ENCODE data around the gene BSND. TPM values are rescaled to one million over a fixed set of nuclear protein-coding genes. Genes with fewer than 3 reads are reported as not detected.

Gene BSND
- total RNA-seq, 1 experiment from 2014 or later: 0.42 TPM

DNA sequence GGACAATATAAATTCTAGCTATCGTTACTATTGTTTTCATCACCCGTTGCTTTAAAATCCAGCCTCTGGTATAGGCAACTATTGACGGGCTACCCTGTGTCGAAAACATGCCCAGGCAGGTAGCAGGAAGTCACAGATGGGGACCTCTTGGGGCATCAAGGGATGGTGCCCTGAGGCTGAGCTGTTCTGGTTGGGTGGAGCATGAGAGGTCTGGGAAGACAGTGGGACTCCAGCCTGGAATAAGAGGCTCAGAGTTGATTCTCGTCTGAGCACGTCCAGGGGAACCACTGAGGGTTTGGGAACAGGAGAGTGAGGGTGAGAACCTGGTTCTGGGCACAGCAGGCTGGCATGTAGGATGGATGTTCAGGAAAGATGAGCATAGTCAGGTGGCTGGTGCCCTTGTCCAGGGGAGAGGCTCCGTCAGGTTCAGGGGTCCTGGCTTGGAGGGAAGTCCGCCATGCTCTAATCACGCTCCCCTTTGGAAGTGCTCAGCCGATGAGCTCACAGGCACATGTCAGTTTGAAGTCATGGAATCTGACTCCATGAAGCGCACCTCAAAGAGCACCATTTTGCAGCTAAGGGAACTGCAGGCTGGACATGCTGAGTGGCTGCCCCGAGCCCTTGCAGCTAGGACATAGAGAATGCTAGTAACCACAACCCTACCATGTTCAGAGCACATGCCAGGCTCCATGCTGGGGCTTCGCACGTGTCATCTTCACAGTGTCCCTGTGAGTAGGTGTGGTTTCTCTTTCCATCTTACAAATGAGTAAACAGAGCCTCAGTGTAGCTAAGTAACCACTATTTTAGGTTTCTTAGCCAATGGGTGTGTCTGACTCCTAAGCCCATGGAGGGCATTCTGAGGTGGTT, 61.6 kb downstream of the BSND start:
- ChIA-PET CTCF (interaction anchor here (1.1 to 2.5 kb wide), 3 partner anchors 38 to 115 kb away, joined by 3 to 6 read pairs (median 4); no protein-coding TSS in a partner anchor), POLR2A (no interaction called here)
- ATAC-seq: no peak
- no peaks in the 10 kb centered on the region for H3K4me1 Mint-ChIP-seq
- TF ChIP-seq TEAD1 (CRISPR knock-in tag; IDR thresholded peaks at IDR 0.05) (no peak), MYBL2 (CRISPR knock-in tag; IDR thresholded peaks at IDR 0.05) (no peak), MXD4 (CRISPR knock-in tag; IDR thresholded peaks at IDR 0.05; ENCODE audit: borderline replicate concordance) (no peak), ZBTB21 (CRISPR knock-in tag; IDR thresholded peaks at IDR 0.05; ENCODE audit: borderline replicate concordance) (no peak), PRRX2 (CRISPR knock-in tag; IDR thresholded peaks at IDR 0.05) (no peak), ZNF263 (CRISPR knock-in tag; IDR thresholded peaks at IDR 0.05; ENCODE audit: low read depth) (no peak), TEAD4 (CRISPR knock-in tag; IDR thresholded peaks at IDR 0.05) (no peak), NR3C1 (CRISPR knock-in tag; conservative IDR thresholded peaks at IDR 0.05; ENCODE audit: low read depth) (no peak)
- TF ChIP-seq, protein P1, sequence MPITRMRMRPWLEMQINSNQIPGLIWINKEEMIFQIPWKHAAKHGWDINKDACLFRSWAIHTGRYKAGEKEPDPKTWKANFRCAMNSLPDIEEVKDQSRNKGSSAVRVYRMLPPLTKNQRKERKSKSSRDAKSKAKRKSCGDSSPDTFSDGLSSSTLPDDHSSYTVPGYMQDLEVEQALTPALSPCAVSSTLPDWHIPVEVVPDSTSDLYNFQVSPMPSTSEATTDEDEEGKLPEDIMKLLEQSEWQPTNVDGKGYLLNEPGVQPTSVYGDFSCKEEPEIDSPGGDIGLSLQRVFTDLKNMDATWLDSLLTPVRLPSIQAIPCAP (CRISPR knock-in tag; IDR thresholded peaks at IDR 0.05): no peak
- TF ChIP-seq, protein P2, sequence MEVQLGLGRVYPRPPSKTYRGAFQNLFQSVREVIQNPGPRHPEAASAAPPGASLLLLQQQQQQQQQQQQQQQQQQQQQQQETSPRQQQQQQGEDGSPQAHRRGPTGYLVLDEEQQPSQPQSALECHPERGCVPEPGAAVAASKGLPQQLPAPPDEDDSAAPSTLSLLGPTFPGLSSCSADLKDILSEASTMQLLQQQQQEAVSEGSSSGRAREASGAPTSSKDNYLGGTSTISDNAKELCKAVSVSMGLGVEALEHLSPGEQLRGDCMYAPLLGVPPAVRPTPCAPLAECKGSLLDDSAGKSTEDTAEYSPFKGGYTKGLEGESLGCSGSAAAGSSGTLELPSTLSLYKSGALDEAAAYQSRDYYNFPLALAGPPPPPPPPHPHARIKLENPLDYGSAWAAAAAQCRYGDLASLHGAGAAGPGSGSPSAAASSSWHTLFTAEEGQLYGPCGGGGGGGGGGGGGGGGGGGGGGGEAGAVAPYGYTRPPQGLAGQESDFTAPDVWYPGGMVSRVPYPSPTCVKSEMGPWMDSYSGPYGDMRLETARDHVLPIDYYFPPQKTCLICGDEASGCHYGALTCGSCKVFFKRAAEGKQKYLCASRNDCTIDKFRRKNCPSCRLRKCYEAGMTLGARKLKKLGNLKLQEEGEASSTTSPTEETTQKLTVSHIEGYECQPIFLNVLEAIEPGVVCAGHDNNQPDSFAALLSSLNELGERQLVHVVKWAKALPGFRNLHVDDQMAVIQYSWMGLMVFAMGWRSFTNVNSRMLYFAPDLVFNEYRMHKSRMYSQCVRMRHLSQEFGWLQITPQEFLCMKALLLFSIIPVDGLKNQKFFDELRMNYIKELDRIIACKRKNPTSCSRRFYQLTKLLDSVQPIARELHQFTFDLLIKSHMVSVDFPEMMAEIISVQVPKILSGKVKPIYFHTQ (CRISPR knock-in tag; IDR thresholded peaks at IDR 0.05): no peak
- H3K9me3 Mint-ChIP-seq: no peaks in the 10 kb centered on the region
- no peak for DNase-seq (ENCODE audit: low spot score)
- peak overlapping the region; percentile 71 for H3K27ac Mint-ChIP-seq
- H3K27me3 Mint-ChIP-seq (ENCODE audit: low read depth): no peaks in the 10 kb centered on the region
- no peak overlapping the region for H3K4me3 Mint-ChIP-seq
- peaks cover 38% of the 10 kb centered on the region for H3K36me3 Mint-ChIP-seq

DNA sequence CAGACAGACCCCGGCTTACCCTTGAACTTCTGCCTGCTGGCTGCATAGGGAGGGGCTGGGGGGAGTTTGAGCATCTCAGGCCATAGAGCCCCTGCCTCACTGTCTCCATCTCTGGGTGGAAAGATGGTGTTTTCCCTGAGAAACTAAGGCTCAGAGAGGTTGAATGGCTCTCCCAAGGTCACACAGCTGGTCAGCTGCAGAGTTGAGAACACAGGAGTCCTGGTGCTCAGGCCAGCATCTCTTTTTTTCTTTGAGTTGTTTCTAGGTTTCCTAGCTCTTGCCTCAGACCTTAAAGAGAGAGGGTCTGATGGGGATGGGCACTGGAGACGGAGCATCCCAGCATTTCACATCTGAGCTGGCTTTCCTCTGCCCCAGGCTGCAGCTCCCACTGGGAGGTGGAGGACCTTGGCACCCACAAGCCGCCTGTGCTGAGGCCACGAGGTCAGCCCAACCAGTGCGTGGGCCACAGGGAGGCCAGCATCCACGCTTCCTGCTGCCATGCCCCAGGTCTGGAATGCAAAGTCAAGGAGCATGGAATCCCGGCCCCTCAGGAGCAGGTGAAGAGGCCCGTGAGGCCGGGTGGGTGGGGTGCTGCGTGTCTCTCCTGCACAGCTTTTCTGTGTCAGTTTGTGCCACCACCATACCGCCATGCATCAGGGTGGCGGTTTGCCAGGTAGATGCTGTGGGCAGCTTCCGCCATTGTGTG, 62.4 kb downstream of the BSND start:
- Mint-ChIP-seq H3K4me1 (no peaks in the 10 kb centered on the region), H3K36me3 (peaks cover 36% of the 10 kb centered on the region), H3K4me3 (no peak overlapping the region), H3K27me3 (ENCODE audit: low read depth) (no peaks in the 10 kb centered on the region), H3K27ac (no peak overlapping the region), H3K9me3 (no peaks in the 10 kb centered on the region)
- ChIA-PET CTCF (interaction anchor here (1.1 kb wide), 1 partner anchor 82 kb away, joined by 3 read pairs; no protein-coding TSS in a partner anchor), POLR2A (no interaction called here)
- ATAC-seq (no peak), DNase-seq (ENCODE audit: low spot score) (no peak)
- TF ChIP-seq NFYB (CRISPR knock-in tag; conservative IDR thresholded peaks at IDR 0.05; ENCODE audit: low read depth) (no peak), MXD4 (CRISPR knock-in tag; IDR thresholded peaks at IDR 0.05; ENCODE audit: borderline replicate concordance) (no peak), NR1H2 (CRISPR knock-in tag; IDR thresholded peaks at IDR 0.05) (no peak), NR3C1 (CRISPR knock-in tag; conservative IDR thresholded peaks at IDR 0.05; ENCODE audit: low read depth) (no peak), FOXP1 (CRISPR knock-in tag; IDR thresholded peaks at IDR 0.05; ENCODE audit: borderline replicate concordance) (no peak), TEAD4 (CRISPR knock-in tag; IDR thresholded peaks at IDR 0.05) (no peak)
- TF ChIP-seq, protein P3, sequence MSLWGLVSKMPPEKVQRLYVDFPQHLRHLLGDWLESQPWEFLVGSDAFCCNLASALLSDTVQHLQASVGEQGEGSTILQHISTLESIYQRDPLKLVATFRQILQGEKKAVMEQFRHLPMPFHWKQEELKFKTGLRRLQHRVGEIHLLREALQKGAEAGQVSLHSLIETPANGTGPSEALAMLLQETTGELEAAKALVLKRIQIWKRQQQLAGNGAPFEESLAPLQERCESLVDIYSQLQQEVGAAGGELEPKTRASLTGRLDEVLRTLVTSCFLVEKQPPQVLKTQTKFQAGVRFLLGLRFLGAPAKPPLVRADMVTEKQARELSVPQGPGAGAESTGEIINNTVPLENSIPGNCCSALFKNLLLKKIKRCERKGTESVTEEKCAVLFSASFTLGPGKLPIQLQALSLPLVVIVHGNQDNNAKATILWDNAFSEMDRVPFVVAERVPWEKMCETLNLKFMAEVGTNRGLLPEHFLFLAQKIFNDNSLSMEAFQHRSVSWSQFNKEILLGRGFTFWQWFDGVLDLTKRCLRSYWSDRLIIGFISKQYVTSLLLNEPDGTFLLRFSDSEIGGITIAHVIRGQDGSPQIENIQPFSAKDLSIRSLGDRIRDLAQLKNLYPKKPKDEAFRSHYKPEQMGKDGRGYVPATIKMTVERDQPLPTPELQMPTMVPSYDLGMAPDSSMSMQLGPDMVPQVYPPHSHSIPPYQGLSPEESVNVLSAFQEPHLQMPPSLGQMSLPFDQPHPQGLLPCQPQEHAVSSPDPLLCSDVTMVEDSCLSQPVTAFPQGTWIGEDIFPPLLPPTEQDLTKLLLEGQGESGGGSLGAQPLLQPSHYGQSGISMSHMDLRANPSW (CRISPR knock-in tag; conservative IDR thresholded peaks at IDR 0.05; ENCODE audit: low read depth): no peak
- TF ChIP-seq, protein P4, sequence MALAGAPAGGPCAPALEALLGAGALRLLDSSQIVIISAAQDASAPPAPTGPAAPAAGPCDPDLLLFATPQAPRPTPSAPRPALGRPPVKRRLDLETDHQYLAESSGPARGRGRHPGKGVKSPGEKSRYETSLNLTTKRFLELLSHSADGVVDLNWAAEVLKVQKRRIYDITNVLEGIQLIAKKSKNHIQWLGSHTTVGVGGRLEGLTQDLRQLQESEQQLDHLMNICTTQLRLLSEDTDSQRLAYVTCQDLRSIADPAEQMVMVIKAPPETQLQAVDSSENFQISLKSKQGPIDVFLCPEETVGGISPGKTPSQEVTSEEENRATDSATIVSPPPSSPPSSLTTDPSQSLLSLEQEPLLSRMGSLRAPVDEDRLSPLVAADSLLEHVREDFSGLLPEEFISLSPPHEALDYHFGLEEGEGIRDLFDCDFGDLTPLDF (CRISPR knock-in tag; IDR thresholded peaks at IDR 0.05): no peak
- TF ChIP-seq, protein P5, sequence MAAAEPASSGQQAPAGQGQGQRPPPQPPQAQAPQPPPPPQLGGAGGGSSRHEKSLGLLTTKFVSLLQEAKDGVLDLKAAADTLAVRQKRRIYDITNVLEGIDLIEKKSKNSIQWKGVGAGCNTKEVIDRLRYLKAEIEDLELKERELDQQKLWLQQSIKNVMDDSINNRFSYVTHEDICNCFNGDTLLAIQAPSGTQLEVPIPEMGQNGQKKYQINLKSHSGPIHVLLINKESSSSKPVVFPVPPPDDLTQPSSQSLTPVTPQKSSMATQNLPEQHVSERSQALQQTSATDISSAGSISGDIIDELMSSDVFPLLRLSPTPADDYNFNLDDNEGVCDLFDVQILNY (CRISPR knock-in tag; IDR thresholded peaks at IDR 0.05): no peak
- TF ChIP-seq, protein P6, sequence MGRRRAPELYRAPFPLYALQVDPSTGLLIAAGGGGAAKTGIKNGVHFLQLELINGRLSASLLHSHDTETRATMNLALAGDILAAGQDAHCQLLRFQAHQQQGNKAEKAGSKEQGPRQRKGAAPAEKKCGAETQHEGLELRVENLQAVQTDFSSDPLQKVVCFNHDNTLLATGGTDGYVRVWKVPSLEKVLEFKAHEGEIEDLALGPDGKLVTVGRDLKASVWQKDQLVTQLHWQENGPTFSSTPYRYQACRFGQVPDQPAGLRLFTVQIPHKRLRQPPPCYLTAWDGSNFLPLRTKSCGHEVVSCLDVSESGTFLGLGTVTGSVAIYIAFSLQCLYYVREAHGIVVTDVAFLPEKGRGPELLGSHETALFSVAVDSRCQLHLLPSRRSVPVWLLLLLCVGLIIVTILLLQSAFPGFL (CRISPR knock-in tag; IDR thresholded peaks at IDR 0.05; ENCODE audit: borderline replicate concordance): no peak
